GM10248 (cell line): ENCODE results near the gene PVALEF.

Experiments
- CTCF ChIA-PET: fragments of 300-600 bp; sonication (Branson Sonifier 250); formaldehyde crosslinking; extraction: SDS; loops from one replicate; lab custom pipeline; 2021; ENCODE audit warnings: antibody characterized with exemption; lab: Yijun Ruan, JAX
- POLR2A ChIA-PET: fragments of 350-650 bp; sonication (Branson Sonifier 250); formaldehyde crosslinking; extraction: SDS; loops from one replicate; lab custom pipeline; 2020; ENCODE audit warnings: antibody characterized with exemption; lab: Yijun Ruan, JAX
- DNase-seq: peaks from one replicate; pipeline ENCODE4 v3.0.0; 2012; ENCODE audit errors: extremely low spot score
- CTCF ChIP-seq: IDR thresholded peaks from 2 replicates; pipeline ENCODE4 v1.5.1; 2012; ENCODE audit warnings: mild to moderate bottlenecking, low read depth; ENCODE audit errors: extremely low read depth, missing control alignments, control extremely low read depth

PVALEF gene

GRCh38 chr17:81165246-81166032, at the start of gene PVALEF:
TSS of gene PVALEF (plus strand) at chr17:81165507. CDS start at chr17:81181227, 15,720 bp downstream.
- DNase-seq: no peak
- ChIA-PET CTCF (no interaction called here), POLR2A (no interaction called here)
- no peak for TF ChIP-seq CTCF

- no peak for DNase-seq
- ChIA-PET CTCF (interaction anchor here (0.7 to 2.8 kb wide), 5 partner anchors 12 to 92 kb away, joined by 3 to 16 read pairs (median 4); no protein-coding TSS in a partner anchor), POLR2A (no interaction called here)
- TF ChIP-seq CTCF: no peak
These were observed 49.4 kb upstream of the PVALEF start for GRCh38 chr17:81115749-81116464.

GRCh38 chr17:81116704-81117103, 48.6 kb upstream of the PVALEF start:
- no peak for TF ChIP-seq CTCF
- CTCF ChIA-PET: interaction anchor here (1.3 to 2.8 kb wide), 3 partner anchors 15 to 26 kb away, joined by 3 to 16 read pairs (median 4); no protein-coding TSS in a partner anchor
- POLR2A ChIA-PET: no interaction called here
- DNase-seq: no peak

- DNase-seq: no peak
- ChIA-PET POLR2A (no interaction called here), CTCF (interaction anchor here (1.5 to 2.8 kb wide), 2 partner anchors 16 to 25 kb away, joined by 3 to 16 read pairs; no protein-coding TSS in a partner anchor)
- no peak for TF ChIP-seq CTCF
These were observed 47.6 kb upstream of the PVALEF start for GRCh38 chr17:81117672-81118198.

GRCh38 chr17:81118308-81119221, 46.7 kb upstream of the PVALEF start:
- DNase-seq: no peak
- ChIA-PET CTCF (interaction anchor here (2.8 kb wide), 1 partner anchor 17 kb away, joined by 16 read pairs; no protein-coding TSS in a partner anchor), POLR2A (no interaction called here)
- TF ChIP-seq CTCF: no peak
